ENCODE results near the gene LRFN4. TPM values are rescaled to one million over a fixed set of nuclear protein-coding genes. Genes with fewer than 3 reads are reported as not detected.

LRFN4 gene
- total and polyA plus RNA-seq, 2 of the 8 experiments (the other 6 are each of a cell fraction or from before 2014, with no cell fraction given), result 49.8 to 64.3 TPM

- Histone ChIP-seq H3K27me3 (replicated peaks in 1 of 4; ENCODE audit: control insufficient read depth in 3 of 4, extremely low read depth in 1 of 4, insufficient read depth in 3 of 4, low read length in 3 of 4) (no peaks in the 10 kb centered on the region), H3K23me2 (ENCODE audit: low read depth, low read length) (no peaks in the 10 kb centered on the region), H3K4me1 (replicated peaks in 1 of 4; ENCODE audit: control insufficient read depth in 3 of 4, insufficient read depth in 4 of 4, low read length in 3 of 4) (peaks cover 2 to 24% (median 13%) of the 10 kb centered on the region in 4 experiments), H2AFZ (ENCODE audit: low read length) (no peak overlapping the region), H2BK12ac (ENCODE audit: low read depth, low read length) (peak overlapping the region; percentile 78; the same call in 1 of the 2 replicates), H3K4me2 (ENCODE audit: insufficient read depth in 1 of 2, low read depth in 2 of 2, low read length in 2 of 2) (peak overlapping the region in 1 of 2 experiments; percentile 63; a peak in 1 of 4 replicates), H3K27ac (ENCODE audit: low read depth, low read length) (no peak overlapping the region), H3K9me3 (ENCODE audit: insufficient read depth in 2 of 2, low read depth in 1 of 2, low read length in 1 of 2) (no peaks in the 10 kb centered on the region), H3K18ac (ENCODE audit: extremely low read depth, low read length) (no peak overlapping the region), H4K20me1 (replicated peaks in 1 of 2; ENCODE audit: control insufficient read depth in 1 of 2, insufficient read depth in 2 of 2, low read length in 2 of 2) (no peaks in the 10 kb centered on the region), H3K14ac (ENCODE audit: insufficient read length) (no peak overlapping the region), H3K4ac (replicated peaks; ENCODE audit: insufficient read length, low read depth, low read length) (no peak overlapping the region), H2AK5ac (ENCODE audit: low read depth, low read length) (peak overlapping the region; percentile 70), H3K9ac (replicated peaks in 1 of 4; ENCODE audit: extremely low read depth in 1 of 4, low read depth in 3 of 4, low read length in 3 of 4) (no peak overlapping the region), H3K79me2 (ENCODE audit: control insufficient read depth in 1 of 2, insufficient read depth in 2 of 2, low read length in 2 of 2) (no peaks in the 10 kb centered on the region), H3K56ac (replicated peaks; ENCODE audit: insufficient read length, low read depth, low read length) (no peak overlapping the region), H4K8ac (ENCODE audit: extremely low read depth, insufficient read depth, low read length) (no peak overlapping the region), H2BK20ac (ENCODE audit: low read length) (0 out of 2 replicates have a peak overlapping the region, but pooled peaks have one; percentile 87), H4K5ac (ENCODE audit: insufficient read length, low read depth, low read length) (no peak overlapping the region), H3K79me1 (ENCODE audit: low read depth, low read length) (no peaks in the 10 kb centered on the region; the same call in 1 of the 2 replicates), H2BK5ac (ENCODE audit: low read depth, low read length) (peak overlapping the region; percentile 68; the same call in 1 of the 2 replicates), H3K4me3 (ENCODE audit: extremely low read depth in 1 of 4, insufficient read depth in 2 of 4, low read depth in 3 of 4, low read length in 4 of 4) (no peak overlapping the region), H2BK120ac (replicated peaks; ENCODE audit: low read depth, low read length) (peak overlapping the region; percentile 48), H4K91ac (replicated peaks; ENCODE audit: insufficient read length, low read length) (no peak overlapping the region), H3K36me3 (ENCODE audit: control insufficient read depth in 2 of 4, insufficient read depth in 4 of 4, low read length in 3 of 4) (no peaks in the 10 kb centered on the region), H3K23ac (ENCODE audit: insufficient read length) (no peak overlapping the region), H2BK15ac (ENCODE audit: low read length) (peak overlapping the region; percentile 90; the same call in 1 of the 2 replicates)
- TF ChIP-seq CHD1 (IDR thresholded peaks at IDR 0.05; ENCODE audit: low read depth, low read length) (no peak), NRF1 (IDR thresholded peaks at IDR 0.05; ENCODE audit: low read depth, low read length) (no peak), E2F6 (IDR thresholded peaks at IDR 0.05) (no peak), PHF8 (conservative IDR thresholded peaks at IDR 0.05; ENCODE audit: low read depth, low read length) (no peak)
- DNase-seq (ENCODE audit: low read depth in 1 of 2, low spot score in 2 of 2), result no peak
- ChIA-PET CTCF (ENCODE audit: partially characterized antibody) (interaction anchor here (1.0 to 5.2 kb wide), 2 partner anchors 12 to 27 kb away, joined by 3 to 27 read pairs; no protein-coding TSS in a partner anchor), POLR2A (ENCODE audit: partially characterized antibody) (no interaction called here)
- FAIRE-seq, result no peak
- WGBS, 2 experiments (ENCODE audit: extremely low coverage in 1 of 2, insufficient coverage in 1 of 2, insufficient read length in 1 of 2, insufficient replicate concordance in 2 of 2, low coverage in 1 of 2, low lambda C conversion rate in 2 of 2, missing lambda C conversion rate in 1 of 2), result 100% methylated on average over 4 of the region's 4 CpGs; no CpG with 5 or more reads in 1 of the 2 experiments
Observed at GRCh38 chr11:66905631-66906030, 48.8 kb downstream of the LRFN4 start.

Data from H1 (cell line).